C4-2B (cell line): ENCODE measurements around the gene ANKS4B.

Experiments
- ZFX ChIP-seq: fragments of 450-650 bp; IDR thresholded peaks from 2 replicates; pipeline ENCODE4 v1.6.1; 2017
- TF ChIP-seq, protein P1 (sequence below): fragments of 450-650 bp; conservative IDR thresholded peaks from 2 replicates; pipeline ENCODE4 v1.5.1; 2017; ENCODE audit warnings: mild to moderate bottlenecking

DNA sequence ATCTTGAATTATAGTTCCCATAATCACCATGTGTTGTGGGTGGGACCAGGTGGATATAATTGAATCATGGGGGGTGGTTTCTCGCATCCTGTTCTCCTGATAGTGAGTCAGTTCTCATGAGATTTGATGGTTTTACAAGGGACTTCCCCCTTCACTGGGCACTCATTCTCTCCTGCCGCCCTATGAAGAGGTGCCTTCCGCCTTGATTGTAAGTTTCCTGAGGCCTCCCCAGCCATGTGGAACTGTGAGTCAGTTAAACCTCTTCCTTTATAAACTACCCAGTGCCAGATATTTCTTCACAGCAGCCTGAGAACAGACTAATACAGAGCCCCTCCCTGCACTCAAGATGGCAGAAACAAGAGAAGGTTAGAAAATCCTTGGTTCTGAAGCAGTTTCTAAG, 48.7 kb upstream of the ANKS4B start:
- TF ChIP-seq, protein P1, sequence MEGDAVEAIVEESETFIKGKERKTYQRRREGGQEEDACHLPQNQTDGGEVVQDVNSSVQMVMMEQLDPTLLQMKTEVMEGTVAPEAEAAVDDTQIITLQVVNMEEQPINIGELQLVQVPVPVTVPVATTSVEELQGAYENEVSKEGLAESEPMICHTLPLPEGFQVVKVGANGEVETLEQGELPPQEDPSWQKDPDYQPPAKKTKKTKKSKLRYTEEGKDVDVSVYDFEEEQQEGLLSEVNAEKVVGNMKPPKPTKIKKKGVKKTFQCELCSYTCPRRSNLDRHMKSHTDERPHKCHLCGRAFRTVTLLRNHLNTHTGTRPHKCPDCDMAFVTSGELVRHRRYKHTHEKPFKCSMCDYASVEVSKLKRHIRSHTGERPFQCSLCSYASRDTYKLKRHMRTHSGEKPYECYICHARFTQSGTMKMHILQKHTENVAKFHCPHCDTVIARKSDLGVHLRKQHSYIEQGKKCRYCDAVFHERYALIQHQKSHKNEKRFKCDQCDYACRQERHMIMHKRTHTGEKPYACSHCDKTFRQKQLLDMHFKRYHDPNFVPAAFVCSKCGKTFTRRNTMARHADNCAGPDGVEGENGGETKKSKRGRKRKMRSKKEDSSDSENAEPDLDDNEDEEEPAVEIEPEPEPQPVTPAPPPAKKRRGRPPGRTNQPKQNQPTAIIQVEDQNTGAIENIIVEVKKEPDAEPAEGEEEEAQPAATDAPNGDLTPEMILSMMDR: no peak
- no peak for TF ChIP-seq ZFX
